GM18511 (cell line): Measurements from ENCODE around the gene RS1.

Source experiments
- ATAC-seq: cut with Tn5 transposase; IDR thresholded peaks from one replicate; pipeline ENCODE4 v1.9.1; 2021; ENCODE audit warnings: mild to moderate bottlenecking, moderate library complexity; ENCODE audit not compliant: unreplicated experiment

Gene RS1

DNA sequence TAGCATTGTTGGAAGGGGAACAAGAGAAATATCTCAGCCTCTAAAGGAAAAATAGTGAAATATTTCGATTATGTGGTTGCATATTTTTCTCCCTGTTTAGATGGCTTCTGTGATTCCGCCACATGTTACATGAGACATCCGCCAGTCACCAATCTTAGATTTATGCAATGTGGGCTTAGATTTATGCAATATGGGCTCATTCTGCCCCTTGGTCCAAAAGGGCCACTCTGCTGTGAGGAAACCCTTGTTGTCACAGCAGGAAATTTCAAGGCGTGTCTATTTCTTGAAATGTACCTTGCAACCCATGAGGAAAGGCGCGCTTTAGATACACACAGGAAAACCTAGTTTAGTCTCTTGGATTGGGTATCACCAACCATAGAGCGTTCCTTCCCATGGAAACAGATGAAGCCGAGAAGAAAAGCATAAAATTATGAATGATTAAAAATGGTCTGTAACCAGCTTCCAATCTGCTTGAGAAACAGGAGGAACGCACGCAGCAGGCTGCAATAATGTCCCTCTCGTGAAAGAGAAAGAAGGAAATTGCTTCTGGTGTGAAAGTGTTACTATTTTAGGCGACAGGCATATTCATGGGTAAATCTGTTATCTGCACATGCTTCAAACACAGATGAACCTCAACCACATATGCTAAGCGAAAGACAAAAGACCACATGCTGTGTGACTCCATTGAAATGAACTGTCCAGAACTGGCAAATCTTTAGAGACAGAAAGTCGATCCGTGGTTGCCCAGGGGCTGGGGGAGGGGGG lies 3.7 kb downstream of the RS1 start:
- peak; percentile 50 for ATAC-seq

- ATAC-seq, result no peak
Measured at GRCh38 chrX:18666614-18667013, 5.3 kb downstream of the RS1 start.

- ATAC-seq, result no peak
Measured at GRCh38 chrX:18664947-18665346, 7.0 kb downstream of the RS1 start.

GRCh38 chrX:18661273-18661672 lies 10.6 kb downstream of the RS1 start:
- no peak for ATAC-seq

- no peak for ATAC-seq
Measured at GRCh38 chrX:18654875-18655836, 16.8 kb downstream of the RS1 start.

DNA sequence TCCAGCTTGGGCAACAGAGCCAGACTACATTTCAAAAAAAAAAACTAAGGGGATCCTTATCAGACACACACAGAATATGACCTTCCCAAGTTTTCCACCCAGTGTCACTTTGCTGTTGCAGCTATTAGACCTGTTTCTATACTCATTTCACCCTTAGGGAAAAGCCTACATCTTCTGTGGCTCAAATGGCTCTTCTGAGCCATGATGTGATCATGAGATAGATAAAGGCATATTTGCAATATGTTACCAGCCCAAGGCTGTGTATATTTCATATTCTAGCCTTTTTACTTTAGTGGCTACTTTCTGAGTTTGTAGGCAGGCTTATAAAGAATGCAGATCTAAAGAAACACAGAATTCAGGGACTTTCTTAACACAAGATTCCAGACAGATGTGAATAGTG lies 19.3 kb downstream of the RS1 start:
- ATAC-seq, result no peak

GRCh38 chrX:18650662-18651061 lies 21.2 kb downstream of the RS1 start:
- no peak for ATAC-seq

DNA sequence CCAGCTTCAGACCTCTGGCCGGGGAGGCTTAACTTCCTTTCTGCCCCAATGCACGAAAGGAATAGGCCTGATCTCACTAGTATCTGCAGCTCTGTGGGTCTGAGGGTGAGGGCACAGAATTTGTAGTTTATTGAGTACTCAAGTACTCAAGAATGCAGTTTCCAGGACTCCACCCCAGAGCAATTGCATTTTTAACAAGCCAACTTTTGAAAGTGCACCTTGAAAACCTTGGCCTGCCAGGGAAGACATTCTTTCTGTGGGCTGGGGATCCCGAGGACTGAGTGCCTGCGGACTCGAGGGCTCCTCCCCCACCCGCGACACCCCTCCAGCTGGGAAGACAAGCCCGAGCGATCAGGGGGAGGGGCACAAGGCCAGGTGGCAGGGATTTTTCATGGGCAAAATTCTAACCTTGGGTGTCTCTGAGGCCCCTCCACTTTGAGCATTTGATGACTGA lies 22.4 kb downstream of the RS1 start:
- ATAC-seq, result no peak

- no peak for ATAC-seq
Measured at GRCh38 chrX:18647621-18648020, 24.3 kb downstream of the RS1 start.

GRCh38 chrX:18643853-18644252 lies 28.1 kb downstream of the RS1 start:
- no peak for ATAC-seq

DNA sequence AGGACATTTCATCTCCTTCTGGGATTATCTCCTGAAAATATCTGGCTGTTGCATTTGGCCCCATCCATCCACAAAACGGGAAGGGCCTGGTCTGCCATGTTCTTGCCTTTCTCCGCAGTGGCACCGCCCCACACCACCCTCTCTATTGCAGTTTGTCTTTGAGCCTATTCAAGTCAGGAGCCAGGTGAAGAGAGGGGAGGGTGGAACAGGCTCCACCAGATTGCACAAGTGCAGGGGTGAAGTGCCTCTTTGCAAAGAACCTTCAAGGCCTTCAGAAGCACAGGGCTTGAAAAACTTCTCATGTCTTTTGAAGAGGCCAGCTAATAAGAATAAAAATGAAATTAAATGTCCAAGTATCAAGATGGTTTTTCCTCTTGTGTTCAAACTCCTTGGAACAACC lies 28.7 kb downstream of the RS1 start:
- ATAC-seq, result no peak

GRCh38 chrX:18640686-18641085 lies 31.2 kb downstream of the RS1 start:
- ATAC-seq, result no peak

DNA sequence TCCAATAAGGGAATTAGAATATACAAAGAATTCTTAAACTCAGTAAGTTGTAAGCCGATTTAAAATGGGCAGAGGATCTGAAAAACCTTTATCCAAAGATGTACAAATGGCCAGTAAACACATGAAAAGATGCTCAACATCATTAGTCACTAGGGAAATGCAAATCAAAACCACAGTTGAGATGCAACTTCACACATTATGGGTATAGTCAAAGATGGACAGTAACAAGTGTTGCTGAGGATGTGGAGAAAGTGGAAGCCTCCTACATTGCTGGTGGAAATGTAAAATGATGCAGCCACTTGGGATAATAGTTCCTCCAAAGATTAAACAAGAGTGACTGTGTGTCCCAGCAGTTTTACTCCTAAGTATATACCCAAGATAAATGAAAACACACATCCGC lies 32.6 kb downstream of the RS1 start:
- ATAC-seq, result no peak

DNA sequence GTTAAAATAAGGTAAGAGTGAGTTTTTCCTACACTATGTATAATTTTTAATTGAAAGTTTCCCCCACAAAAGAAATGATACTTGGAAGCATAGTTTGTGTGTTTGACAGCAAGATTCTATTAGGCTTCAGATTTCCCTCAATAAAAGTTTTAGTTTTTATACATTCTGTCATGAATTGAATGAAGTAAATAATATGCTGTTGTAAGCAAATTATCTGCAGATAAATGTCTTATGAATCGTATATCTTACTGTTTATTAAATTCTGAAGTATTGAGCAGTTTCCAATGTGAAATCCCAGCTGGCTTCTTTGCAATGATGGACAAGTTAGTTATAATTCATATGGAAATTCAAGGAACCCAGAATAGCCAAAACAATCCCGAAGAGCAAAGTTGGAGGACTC lies 33.5 kb downstream of the RS1 start:
- no peak for ATAC-seq

DNA sequence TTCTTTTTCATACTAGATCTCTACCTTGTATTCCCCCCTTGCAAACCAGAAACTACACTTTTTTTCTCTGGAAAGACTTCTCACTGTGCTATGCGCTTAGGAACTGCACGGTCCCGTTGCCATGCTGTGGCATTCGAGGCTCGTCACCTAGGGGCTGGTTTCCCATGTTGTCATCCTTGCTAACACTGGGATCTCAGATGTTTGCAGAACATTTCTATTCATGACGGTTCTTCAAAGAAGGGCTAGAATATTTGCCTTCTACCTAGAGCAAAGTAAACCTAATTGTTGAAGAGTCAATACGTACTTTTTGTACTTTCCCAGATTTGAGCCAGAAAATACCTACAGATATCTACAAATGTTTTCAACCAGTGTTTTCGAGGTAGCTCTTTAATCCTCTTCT lies 41.0 kb downstream of the RS1 start:
- no peak for ATAC-seq

DNA sequence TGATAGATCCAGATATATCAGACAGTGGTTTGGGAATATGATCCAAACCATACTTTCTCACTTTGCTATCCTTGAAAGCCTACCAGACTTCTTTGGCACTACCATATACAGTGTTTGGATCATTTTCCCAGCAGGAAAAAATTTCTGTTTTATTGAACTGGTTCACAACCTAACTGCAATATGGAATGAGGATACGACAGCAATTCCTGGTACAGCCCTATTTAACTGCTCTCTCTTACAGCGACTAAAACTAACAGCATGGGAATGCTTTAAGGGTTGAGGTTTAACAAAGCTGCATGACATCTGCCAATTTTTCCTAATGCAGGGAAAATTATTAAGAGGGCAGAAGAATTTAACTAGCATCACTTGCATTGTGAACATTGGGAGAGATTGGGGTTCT lies 47.3 kb downstream of the RS1 start:
- no peak for ATAC-seq

DNA sequence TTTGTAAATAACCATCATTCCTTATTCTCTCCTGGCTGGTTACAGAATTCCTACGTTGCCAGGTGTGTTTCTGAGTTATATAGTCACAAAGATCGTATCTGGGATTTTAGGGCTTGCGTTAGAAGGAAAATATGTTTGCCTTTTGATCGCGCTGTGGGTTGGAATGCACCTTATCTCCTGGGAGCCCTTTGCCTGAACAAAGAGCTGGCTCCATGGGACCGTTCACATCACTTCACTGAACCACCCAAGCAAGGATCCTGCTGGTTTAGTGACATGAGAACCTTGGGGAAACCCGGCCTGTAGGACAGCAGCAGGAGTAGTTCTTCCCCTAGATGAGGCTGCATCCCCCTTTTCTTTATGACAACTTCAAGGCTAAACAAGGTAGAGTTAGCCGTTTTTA lies 51.6 kb downstream of the RS1 start:
- no peak for ATAC-seq

- no peak for ATAC-seq
Measured at GRCh38 chrX:18619288-18619687, 52.6 kb downstream of the RS1 start.

DNA sequence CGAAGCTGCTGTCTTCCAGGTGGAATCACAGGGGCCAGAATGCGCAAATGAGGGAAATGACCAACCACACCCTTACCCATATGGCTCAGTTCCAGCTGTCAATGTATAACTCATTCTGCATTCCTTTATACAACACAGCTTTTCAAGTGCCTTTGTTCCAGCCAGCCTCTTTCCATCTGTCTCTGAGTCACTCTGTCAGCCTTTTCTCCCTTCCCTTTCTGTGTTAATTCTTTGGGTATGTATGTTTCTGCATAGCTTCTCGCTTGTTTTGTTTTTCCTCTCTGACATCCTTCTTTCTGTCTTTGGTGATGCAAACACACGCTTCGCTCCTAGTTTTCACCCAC lies 54.5 kb downstream of the RS1 start:
- no peak for ATAC-seq

DNA sequence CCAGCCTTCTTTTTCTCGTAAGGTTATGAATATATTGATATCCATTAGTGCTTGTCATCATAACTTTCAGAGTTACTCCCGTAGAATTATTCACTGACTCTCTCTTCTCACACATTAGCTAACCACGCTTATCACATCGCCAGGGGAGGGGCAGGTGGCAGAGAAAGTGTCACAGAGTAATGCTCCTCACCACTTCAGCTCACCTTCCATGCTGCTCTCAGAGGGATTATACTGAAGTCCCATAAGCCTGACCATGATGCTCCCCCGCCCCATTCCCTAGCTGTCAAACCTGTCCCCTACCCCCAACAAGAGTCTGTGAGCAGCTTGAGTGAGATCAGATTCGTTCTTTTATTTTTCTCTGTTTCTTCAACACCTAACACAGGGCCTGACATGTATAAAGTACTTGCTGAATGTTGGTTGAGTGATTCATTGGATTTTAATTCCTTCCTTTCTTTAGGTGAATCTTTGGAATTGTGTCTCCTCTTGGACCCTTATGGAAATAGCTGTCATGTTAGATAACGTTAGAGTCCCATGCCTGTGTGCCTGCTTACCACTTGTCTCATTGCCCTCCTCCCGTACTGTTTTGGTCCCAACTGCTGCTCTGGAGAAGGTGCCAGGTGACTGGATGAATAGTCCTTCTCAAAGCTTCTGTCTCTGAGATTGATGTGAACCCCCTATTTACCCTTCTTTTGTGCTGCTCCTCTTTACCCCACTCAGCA lies 55.1 kb downstream of the RS1 start:
- no peak for ATAC-seq

- ATAC-seq, result no peak
Measured at GRCh38 chrX:18613930-18614639, 57.8 kb downstream of the RS1 start.
